Esophagus squamous epithelium (tissue), 5 donors: Measurements from ENCODE around the gene PLBD2. TPM values are rescaled to one million over a fixed set of nuclear protein-coding genes. Genes with fewer than 3 reads are reported as not detected.

Experiments
- DNase-seq: peaks from one replicate; lab custom pipeline; 2025; lab: John Stamatoyannopoulos, UW
- H3K27ac ChIP-seq, 4 donors: fragments of 200-600 bp; sonication (generic); one replicate each; pipeline ENCODE4 v1.5.1; 2016 to 2019; ENCODE audit warnings: mild to moderate bottlenecking in 1 of 4
- H3K27me3 ChIP-seq, 4 donors: fragments of 200-600 bp; sonication (generic); 1 replicate in 3 of 4; 2 replicates in 1 of 4; pipeline versions ENCODE4 v1.5.1 to v1.6.0; 2017 to 2021; ENCODE audit warnings: antibody characterized with exemption in 1 of 4
- H3K36me3 ChIP-seq, 3 donors: fragments of 200-600 bp; sonication (generic); one replicate each; pipeline ENCODE4 v1.5.1; 2016 to 2019
- H3K4me1 ChIP-seq, 3 donors: fragments of 200-600 bp; sonication (generic); one replicate each; pipeline ENCODE4 v1.5.1; 2017 to 2019
- H3K4me3 ChIP-seq, 4 donors: fragments of 200-600 bp; sonication (generic); 1 replicate in 3 of 4; 2 replicates in 1 of 4; pipeline ENCODE4 v1.5.1; 2016 to 2019; ENCODE audit warnings: mild to moderate bottlenecking in 2 of 4, moderate library complexity in 1 of 4
- H3K9me3 ChIP-seq, 3 donors: fragments of 200-600 bp; sonication (generic); one replicate each; pipeline ENCODE4 v1.5.1; 2016 to 2019
- POLR2A ChIP-seq, 4 donors: fragments of 450-650 bp; IDR thresholded peaks; one replicate each; pipeline ENCODE4 v1.6.1; 2017; ENCODE audit warnings: antibody characterized with exemption in 4 of 4, mild to moderate bottlenecking in 4 of 4, moderate library complexity in 3 of 4
- WGBS, 2 donors: methylation state at CpG; one replicate each; pipeline ENCODE4 v1.1.5; 2018; 5-methylcytosine and 5-hydroxymethylcytosine counted together
- intact Hi-C: fragments of 100-400 bp; cut with DNase I; formaldehyde crosslinking; loops from one replicate; pipeline ENCODE4 v1.15.0; 2022
- total RNA-seq, 4 donors: library from RNA; depleted of rRNA; stranded (reverse); fragments of >200 nt; gene quantifications; one replicate each; pipeline ENCODE4 v1.1.0, GENCODE V29; 2016
- TF ChIP-seq, protein P1 (sequence below), 6 experiments: fragments of 450-650 bp in 4 of 6; fragments of 200-600 bp in 2 of 6; sonication (generic) in 2 of 6; IDR thresholded peaks; one replicate each; pipeline ENCODE4 v1.5.1; 2016 to 2019; ENCODE audit warnings: antibody characterized with exemption in 6 of 6, mild to moderate bottlenecking in 4 of 6, moderate library complexity in 4 of 6
- donor health status: DM: yes; HTN: yes; CAD: no.

PLBD2 gene
- total RNA-seq, 4 donors from 2014 or later, result 14.3 to 22.0 (median 17.1) TPM

DNA sequence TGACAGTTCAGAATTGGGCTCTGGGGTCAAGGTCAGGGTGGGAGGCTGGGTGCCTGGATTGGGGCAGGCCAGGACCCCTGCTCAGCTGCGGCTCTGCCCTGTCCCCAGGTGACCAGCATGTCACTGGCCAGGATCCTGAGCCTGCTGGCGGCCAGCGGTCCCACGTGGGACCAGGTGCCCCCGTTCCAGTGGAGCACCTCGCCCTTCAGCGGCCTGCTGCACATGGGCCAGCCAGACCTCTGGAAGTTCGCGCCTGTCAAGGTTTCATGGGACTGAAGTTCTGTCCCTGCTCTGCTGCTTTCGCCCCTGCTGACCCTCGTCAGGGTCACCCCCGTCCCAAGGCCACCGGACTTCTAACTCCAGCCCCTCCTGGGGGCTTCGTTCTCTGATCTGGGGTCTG lies 30.0 kb downstream of the PLBD2 start:
- Histone ChIP-seq H3K4me1 (no peaks in the 10 kb centered on the region), H3K4me3 (no peak overlapping the region), H3K27ac (no peak overlapping the region), H3K9me3 (no peaks in the 10 kb centered on the region), H3K27me3 (no peaks in the 10 kb centered on the region), H3K36me3 (peaks cover 0 to 80% (median 16%) of the 10 kb centered on the region in 3 donors)
- 92 to 93% methylated on average over 13 to 14 of the region's 14 CpGs for WGBS, 2 donors
- DNase-seq, result no peak
- TF ChIP-seq POLR2A (IDR thresholded peaks at IDR 0.05), result no peak
- TF ChIP-seq, protein P1, sequence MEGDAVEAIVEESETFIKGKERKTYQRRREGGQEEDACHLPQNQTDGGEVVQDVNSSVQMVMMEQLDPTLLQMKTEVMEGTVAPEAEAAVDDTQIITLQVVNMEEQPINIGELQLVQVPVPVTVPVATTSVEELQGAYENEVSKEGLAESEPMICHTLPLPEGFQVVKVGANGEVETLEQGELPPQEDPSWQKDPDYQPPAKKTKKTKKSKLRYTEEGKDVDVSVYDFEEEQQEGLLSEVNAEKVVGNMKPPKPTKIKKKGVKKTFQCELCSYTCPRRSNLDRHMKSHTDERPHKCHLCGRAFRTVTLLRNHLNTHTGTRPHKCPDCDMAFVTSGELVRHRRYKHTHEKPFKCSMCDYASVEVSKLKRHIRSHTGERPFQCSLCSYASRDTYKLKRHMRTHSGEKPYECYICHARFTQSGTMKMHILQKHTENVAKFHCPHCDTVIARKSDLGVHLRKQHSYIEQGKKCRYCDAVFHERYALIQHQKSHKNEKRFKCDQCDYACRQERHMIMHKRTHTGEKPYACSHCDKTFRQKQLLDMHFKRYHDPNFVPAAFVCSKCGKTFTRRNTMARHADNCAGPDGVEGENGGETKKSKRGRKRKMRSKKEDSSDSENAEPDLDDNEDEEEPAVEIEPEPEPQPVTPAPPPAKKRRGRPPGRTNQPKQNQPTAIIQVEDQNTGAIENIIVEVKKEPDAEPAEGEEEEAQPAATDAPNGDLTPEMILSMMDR (IDR thresholded peaks at IDR 0.05), result no peak
- intact Hi-C loops, result no loop called here

- no peak for TF ChIP-seq POLR2A (IDR thresholded peaks at IDR 0.05)
- TF ChIP-seq, protein P1 (IDR thresholded peaks at IDR 0.05), result no peak
- Histone ChIP-seq H3K27me3 (no peaks in the 10 kb centered on the region), H3K4me1 (no peaks in the 10 kb centered on the region), H3K36me3 (peaks cover 0 to 60% (median 8%) of the 10 kb centered on the region in 3 donors), H3K4me3 (no peak overlapping the region), H3K27ac (no peak overlapping the region), H3K9me3 (no peaks in the 10 kb centered on the region)
- no peak for DNase-seq
- 92 to 93% methylated on average over 6 of the region's 6 CpGs for WGBS, 2 donors
- intact Hi-C loops, result no loop called here
These were observed 32.0 kb downstream of the PLBD2 start for GRCh38 chr12:113390064-113391043.

DNA sequence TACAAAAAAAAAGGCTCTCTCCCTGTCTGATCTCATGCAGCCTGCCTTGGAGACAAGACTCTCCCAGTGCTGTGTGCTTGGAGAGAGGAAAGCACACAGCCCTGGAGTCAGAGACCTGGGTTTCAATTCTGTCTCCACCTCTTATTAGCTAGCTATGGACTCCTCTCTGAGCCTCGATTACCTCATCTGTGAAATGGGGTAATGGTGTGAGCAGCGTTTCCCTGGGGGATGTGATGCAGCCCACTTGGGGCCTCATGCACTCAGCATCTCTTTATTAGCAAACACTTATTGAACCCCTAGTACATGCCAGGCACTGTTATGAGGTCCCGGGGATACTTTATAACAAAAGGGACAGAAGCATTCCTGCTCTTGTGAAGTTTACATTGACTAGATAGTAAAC lies 32.8 kb downstream of the PLBD2 start:
- Histone ChIP-seq H3K36me3 (peaks cover 0 to 52% (median 8%) of the 10 kb centered on the region in 3 donors), H3K27me3 (no peaks in the 10 kb centered on the region), H3K9me3 (no peaks in the 10 kb centered on the region), H3K27ac (no peak overlapping the region), H3K4me3 (no peak overlapping the region), H3K4me1 (no peaks in the 10 kb centered on the region)
- WGBS, 2 donors, result 76 to 100% methylated on average over 1 to 2 of the region's 3 CpGs
- TF ChIP-seq, protein P1 (IDR thresholded peaks at IDR 0.05), result no peak
- TF ChIP-seq POLR2A (IDR thresholded peaks at IDR 0.05), result no peak
- no peak for DNase-seq
- intact Hi-C loops, result no loop called here

GRCh38 chr12:113391650-113392337 lies 33.4 kb downstream of the PLBD2 start:
- H3K27ac ChIP-seq, result no peak overlapping the region
- H3K4me1 ChIP-seq, result no peaks in the 10 kb centered on the region
- H3K27me3 ChIP-seq, result peaks cover 0 to 2% (median 0%) of the 10 kb centered on the region in 4 donors
- no peak for DNase-seq
- TF ChIP-seq, protein P1 (IDR thresholded peaks at IDR 0.05), result no peak
- TF ChIP-seq POLR2A (IDR thresholded peaks at IDR 0.05), result no peak
- intact Hi-C loops, result no loop called here
- no peaks in the 10 kb centered on the region for H3K9me3 ChIP-seq
- H3K36me3 ChIP-seq, result peaks cover 0 to 46% (median 4%) of the 10 kb centered on the region in 3 donors
- H3K4me3 ChIP-seq, result no peak overlapping the region
- 83 to 88% methylated on average over 7 to 9 of the region's 9 CpGs for WGBS, 2 donors
